ENCODE results near the gene RGCC. TPM values are rescaled to one million over a fixed set of nuclear protein-coding genes. Genes with fewer than 3 reads are reported as not detected.

RGCC gene
- total RNA-seq, 4 donors from 2014 or later = 68.2 to 148 (median 98.6) TPM

GRCh38 chr13:41455725-41456419 is 1.5 kb upstream of the RGCC start:
- DNase-seq (ENCODE audit: low spot score in 2 of 2) = no peak
- WGBS, 2 donors = 55 to 63% methylated on average over 19 of the region's 19 CpGs
- intact Hi-C loops (cut with DNase I; ENCODE audit: low total_unique reads) = no loop called here
- H3K4me3 ChIP-seq (ENCODE audit: low read depth, poor library complexity, severe bottlenecking) = no peak overlapping the region
- TF ChIP-seq POLR2A (IDR thresholded peaks at IDR 0.05) (no peak), CTCF (IDR thresholded peaks at IDR 0.05) (no peak)

GRCh38 chr13:41457589-41458186 is 338 bp downstream of the RGCC start:
- peak overlapping the region; percentile 60 for H3K4me3 ChIP-seq (ENCODE audit: low read depth, poor library complexity, severe bottlenecking)
- no peak for DNase-seq (ENCODE audit: low spot score in 2 of 2)
- TF ChIP-seq POLR2A (IDR thresholded peaks at IDR 0.05) = peak in 1 of 2 donors; percentile 80
- TF ChIP-seq CTCF (IDR thresholded peaks at IDR 0.05) = no peak
- WGBS, 2 donors = 0 to 1% methylated on average over 3 to 34 of the region's 56 CpGs
- intact Hi-C loops (cut with DNase I; ENCODE audit: low total_unique reads) = no loop called here

- intact Hi-C loops (cut with DNase I; ENCODE audit: low total_unique reads) = no loop called here
- TF ChIP-seq POLR2A (IDR thresholded peaks at IDR 0.05) (no peak), CTCF (IDR thresholded peaks at IDR 0.05) (no peak)
- H3K4me3 ChIP-seq (ENCODE audit: low read depth, poor library complexity, severe bottlenecking) = peak overlapping the region; percentile 60
- WGBS, 2 donors = 3% methylated on average over 15 to 20 of the region's 50 CpGs
- peak in 1 of 2 donors; percentile 32 for DNase-seq (ENCODE audit: low spot score in 2 of 2)
Observed at GRCh38 chr13:41458187-41458760, 924 bp downstream of the RGCC start.

- intact Hi-C loops (cut with DNase I; ENCODE audit: low total_unique reads) = no loop called here
- no peak for TF ChIP-seq CTCF (IDR thresholded peaks at IDR 0.05)
- TF ChIP-seq POLR2A (IDR thresholded peaks at IDR 0.05) = no peak
- H3K4me3 ChIP-seq (ENCODE audit: low read depth, poor library complexity, severe bottlenecking) = peak overlapping the region; percentile 60
- DNase-seq (ENCODE audit: low spot score in 2 of 2) = peak in 1 of 2 donors; percentile 64
- 15 to 29% methylated on average over 4 of the region's 4 CpGs for WGBS, 2 donors
Observed at GRCh38 chr13:41458761-41459431, 1.5 kb downstream of the RGCC start.

- WGBS, 2 donors = 67 to 76% methylated on average over 7 of the region's 7 CpGs
- TF ChIP-seq CTCF (IDR thresholded peaks at IDR 0.05) (no peak), POLR2A (IDR thresholded peaks at IDR 0.05) (no peak)
- intact Hi-C loops (cut with DNase I; ENCODE audit: low total_unique reads) = no loop called here
- no peak for DNase-seq (ENCODE audit: low spot score in 2 of 2)
- H3K4me3 ChIP-seq (ENCODE audit: low read depth, poor library complexity, severe bottlenecking) = no peak overlapping the region
Observed at GRCh38 chr13:41459432-41460073, 2.2 kb downstream of the RGCC start.

Measured in lower leg skin (tissue), 4 donors.